MM.1S (cell line): ENCODE measurements around the gene RBM15B.

Source experiments
- DNase-seq: peaks from one replicate; pipeline ENCODE4 v3.0.0-alpha.2; 2015
- H2AFZ ChIP-seq: fragments of 300-600 bp; sonication (generic); 2 replicates; pipeline ENCODE4 v1.6.0; 2016; ENCODE audit warnings: antibody characterized with exemption, low read length
- H3F3A ChIP-seq: fragments of 300-600 bp; sonication (generic); 2 replicates; pipeline ENCODE4 v1.6.1; 2016; ENCODE audit warnings: mild to moderate bottlenecking, antibody characterized with exemption, low read length, moderate library complexity, mixed read lengths; ENCODE audit not compliant: insufficient read depth
- H3K27ac ChIP-seq: fragments of 300-600 bp; sonication (generic); 2 replicates; pipeline ENCODE4 v1.5.1; 2016; ENCODE audit warnings: mild to moderate bottlenecking, low read length
- H3K27me3 ChIP-seq: fragments of 300-600 bp; sonication (generic); replicated peaks from 2 replicates; pipeline ENCODE4 v1.6.0; 2016; ENCODE audit warnings: low read length; ENCODE audit not compliant: insufficient read depth
- H3K36me3 ChIP-seq: fragments of 300-600 bp; sonication (generic); replicated peaks from 2 replicates; pipeline ENCODE4 v1.6.1; 2016; ENCODE audit warnings: mild to moderate bottlenecking, low read length, mixed read lengths; ENCODE audit not compliant: insufficient read depth
- H3K4me1 ChIP-seq: fragments of 300-600 bp; sonication (generic); 2 replicates; pipeline ENCODE4 v1.6.1; 2016; ENCODE audit warnings: low read length, mixed read lengths
- H3K4me2 ChIP-seq: fragments of 300-600 bp; sonication (generic); 2 replicates; pipeline ENCODE4 v1.6.0; 2016; ENCODE audit warnings: low read depth, low read length
- H3K4me3 ChIP-seq: fragments of 300-600 bp; sonication (generic); 2 replicates; pipeline ENCODE4 v1.5.1; 2016; ENCODE audit warnings: low read length, mixed read lengths
- H3K79me2 ChIP-seq: fragments of 300-600 bp; sonication (generic); 2 replicates; pipeline ENCODE4 v1.6.1; 2016; ENCODE audit warnings: mixed run types, low read length, mixed read lengths
- H3K9ac ChIP-seq: fragments of 300-600 bp; sonication (generic); 2 replicates; pipeline ENCODE4 v1.6.1; 2016; ENCODE audit warnings: low read length, mixed read lengths
- H3K9me2 ChIP-seq: fragments of 300-600 bp; sonication (generic); replicated peaks from 2 replicates; pipeline ENCODE4 v1.6.1; 2016; ENCODE audit warnings: mild to moderate bottlenecking, low read length, mixed read lengths; ENCODE audit not compliant: insufficient read depth
- H3K9me3 ChIP-seq: fragments of 300-600 bp; sonication (generic); replicated peaks from 2 replicates; pipeline ENCODE4 v1.6.1; 2016; ENCODE audit warnings: mild to moderate bottlenecking, low read length, mixed read lengths; ENCODE audit not compliant: insufficient read depth
- H4K20me1 ChIP-seq: fragments of 300-600 bp; sonication (generic); 2 replicates; pipeline ENCODE4 v1.6.1; 2016; ENCODE audit warnings: mild to moderate bottlenecking, low read length, moderate library complexity, mixed read lengths; ENCODE audit not compliant: insufficient read depth
- CTCF ChIP-seq: fragments of 300-600 bp; sonication (generic); IDR thresholded peaks from 2 replicates; pipeline ENCODE4 v1.5.1; 2016; ENCODE audit warnings: antibody characterized with exemption, low read length, mixed read lengths
- EZH2 ChIP-seq: fragments of 300-600 bp; sonication (generic); optimal IDR thresholded peaks from 2 replicates; pipeline ENCODE3; 2017; ENCODE audit warnings: low read depth, mild to moderate bottlenecking, antibody characterized with exemption, low read length, mixed read lengths
- EZH2phosphoT487 ChIP-seq: fragments of 300-600 bp; sonication (generic); IDR thresholded peaks from 2 replicates; pipeline ENCODE4 v1.6.1; 2018; ENCODE audit warnings: antibody characterized with exemption, low read length

The RBM15B gene

GRCh38 chr3:51358981-51359380 lies 32.1 kb upstream of the RBM15B start:
- Histone ChIP-seq H3K36me3 (no peaks in the 10 kb centered on the region), H3K4me2 (no peak overlapping the region), H3K9me2 (no peaks in the 10 kb centered on the region), H3F3A (no peaks in the 10 kb centered on the region), H4K20me1 (no peaks in the 10 kb centered on the region), H3K79me2 (no peaks in the 10 kb centered on the region), H3K4me1 (no peaks in the 10 kb centered on the region), H3K9me3 (no peaks in the 10 kb centered on the region), H3K27me3 (no peaks in the 10 kb centered on the region), H3K4me3 (no peak overlapping the region), H3K9ac (no peak overlapping the region), H3K27ac (no peak overlapping the region), H2AFZ (no peak overlapping the region)
- no peak for DNase-seq
- no peak for TF ChIP-seq EZH2phosphoT487
- no peak for TF ChIP-seq EZH2
- no peak for TF ChIP-seq CTCF

GRCh38 chr3:51360806-51361205 lies 30.3 kb upstream of the RBM15B start:
- Histone ChIP-seq H3K4me1 (no peaks in the 10 kb centered on the region), H3K4me3 (no peak overlapping the region), H3K27me3 (no peaks in the 10 kb centered on the region), H3K9ac (no peak overlapping the region), H3K4me2 (no peak overlapping the region), H3K36me3 (no peaks in the 10 kb centered on the region), H3K27ac (no peak overlapping the region), H3K9me2 (no peaks in the 10 kb centered on the region), H3K9me3 (no peaks in the 10 kb centered on the region), H3F3A (no peaks in the 10 kb centered on the region), H4K20me1 (no peaks in the 10 kb centered on the region), H2AFZ (no peak overlapping the region), H3K79me2 (no peaks in the 10 kb centered on the region)
- no peak for DNase-seq
- TF ChIP-seq EZH2phosphoT487 (no peak), CTCF (no peak), EZH2 (no peak)

GRCh38 chr3:51361746-51362145 lies 29.3 kb upstream of the RBM15B start:
- Histone ChIP-seq H2AFZ (no peak overlapping the region), H3K4me2 (no peak overlapping the region), H3K9me2 (no peaks in the 10 kb centered on the region), H3K4me3 (no peak overlapping the region), H3K9me3 (no peaks in the 10 kb centered on the region), H3F3A (no peaks in the 10 kb centered on the region), H3K4me1 (no peaks in the 10 kb centered on the region), H3K27ac (no peak overlapping the region), H4K20me1 (no peaks in the 10 kb centered on the region), H3K27me3 (no peaks in the 10 kb centered on the region), H3K79me2 (no peaks in the 10 kb centered on the region), H3K9ac (no peak overlapping the region), H3K36me3 (no peaks in the 10 kb centered on the region)
- DNase-seq = no peak
- TF ChIP-seq EZH2 (no peak), CTCF (no peak), EZH2phosphoT487 (no peak)
